Gastroesophageal sphincter (tissue), 3 donors: ENCODE data around the gene CENPQ.

Experiments used
- CTCF ChIP-seq, 4 experiments: fragments of 200-600 bp in 2 of 4; fragments of 450-650 bp in 2 of 4; sonication (generic) in 1 of 4; IDR thresholded peaks; one replicate each; pipeline ENCODE4 v1.5.1; 2017 to 2019; ENCODE audit warnings: antibody characterized with exemption in 4 of 4, mild to moderate bottlenecking in 2 of 4, moderate library complexity in 2 of 4
- POLR2A ChIP-seq, 2 donors: fragments of 450-650 bp; IDR thresholded peaks; one replicate each; pipeline ENCODE4 v1.6.1; 2017; ENCODE audit warnings: antibody characterized with exemption in 2 of 2, mild to moderate bottlenecking in 2 of 2, moderate library complexity in 1 of 2

- TF ChIP-seq POLR2A (IDR thresholded peaks at IDR 0.05), result no peak
- no peak for TF ChIP-seq CTCF (IDR thresholded peaks at IDR 0.05)
Observed at GRCh38 chr6:49513153-49513989, 50.2 kb downstream of the CENPQ start.
